Left kidney (tissue), 2 donors: ENCODE results near the gene DNAJB9. TPM values are rescaled to one million over a fixed set of nuclear protein-coding genes. Genes with fewer than 3 reads are reported as not detected.
A peak's percentile ranks its signal among the peaks of the same experiment; 100 is the strongest.

Source experiments
- DNase-seq: peaks from one replicate; pipeline ENCODE4 v3.0.0-alpha.2; 2013
- polyA plus RNA-seq: library from polyadenylated mRNA; unstranded; fragments of 120-200 nt; gene quantifications from one replicate; pipeline ENCODE4 v1.2.1, GENCODE V29; 2013; ENCODE audit not compliant: insufficient read length

DNAJB9 gene
- polyA plus RNA-seq, 1 donor = 43.0 TPM

DNA sequence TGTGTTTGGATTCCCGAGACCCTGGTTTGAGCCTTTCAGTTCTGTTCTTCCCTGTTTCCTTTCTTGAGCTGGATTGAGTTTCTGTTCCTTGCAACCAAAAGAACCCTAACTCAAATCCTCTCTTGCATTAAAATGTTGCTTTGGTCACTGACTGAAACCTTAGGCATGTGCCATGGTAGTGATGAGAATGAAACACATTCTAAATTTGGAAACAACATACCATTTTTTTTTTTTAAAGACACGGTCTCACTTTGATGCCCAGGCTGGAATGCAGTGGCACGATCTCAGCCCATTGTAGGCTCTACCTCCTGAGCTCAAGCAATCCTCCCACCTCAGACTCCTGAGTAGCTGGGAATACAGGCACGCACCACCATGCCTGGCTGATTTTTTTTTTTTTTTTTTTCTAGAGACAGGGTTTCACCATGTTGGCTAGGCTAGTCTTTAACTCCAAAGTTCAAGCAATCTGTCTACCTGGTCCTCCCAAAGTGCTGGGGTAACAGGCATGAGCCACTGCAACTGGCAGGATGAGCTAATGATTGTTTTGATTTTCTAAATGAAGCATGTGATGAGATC, 8.5 kb upstream of the DNAJB9 start:
- no peak for DNase-seq

DNA sequence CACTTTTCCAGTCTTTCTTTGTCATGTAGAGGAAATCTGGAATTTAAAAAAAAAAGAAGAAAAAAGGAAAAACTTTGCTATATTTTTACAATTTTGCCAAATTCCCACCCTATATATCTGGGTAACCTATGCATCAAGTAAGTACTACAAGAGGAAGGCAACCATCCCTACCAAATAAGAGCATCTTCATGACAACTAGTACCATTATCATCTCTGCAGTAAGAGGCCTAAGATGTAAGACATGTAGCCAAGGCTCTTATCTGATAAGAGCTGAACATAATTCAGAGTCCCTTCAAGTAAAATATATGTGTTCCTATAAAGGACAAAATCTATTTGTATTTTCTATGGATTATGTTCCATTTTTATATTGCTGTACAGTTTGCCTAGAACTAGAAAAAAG, 3.7 kb upstream of the DNAJB9 start:
- no peak for DNase-seq

DNA sequence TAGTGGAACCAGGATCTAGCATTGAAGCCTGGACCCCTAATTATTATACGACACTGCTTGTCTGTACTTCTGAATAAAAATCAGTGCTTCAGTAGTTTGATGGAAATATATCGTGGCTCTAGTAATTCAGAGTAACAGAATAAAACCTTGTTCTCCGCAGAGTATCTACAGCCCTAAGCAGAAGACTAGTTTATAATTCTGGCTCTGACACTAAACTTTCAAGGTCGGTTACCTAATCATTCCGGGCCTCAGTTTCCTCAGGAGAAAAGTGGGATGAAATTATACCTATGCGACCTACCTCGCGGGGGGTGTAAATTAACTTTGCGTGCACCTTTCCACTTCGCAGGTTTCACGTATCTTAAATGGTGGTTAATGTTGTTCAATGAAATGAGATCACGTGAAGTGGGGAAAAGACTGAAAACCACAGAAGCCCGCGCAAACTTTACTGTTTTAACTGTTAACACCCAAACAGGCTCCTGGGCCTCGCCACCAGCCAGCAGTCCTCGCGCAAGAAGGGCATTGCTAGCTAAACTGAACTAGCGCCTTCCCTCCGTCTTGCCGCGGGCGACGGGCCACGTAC, 783 bp upstream of the DNAJB9 start:
- no peak for DNase-seq

DNA sequence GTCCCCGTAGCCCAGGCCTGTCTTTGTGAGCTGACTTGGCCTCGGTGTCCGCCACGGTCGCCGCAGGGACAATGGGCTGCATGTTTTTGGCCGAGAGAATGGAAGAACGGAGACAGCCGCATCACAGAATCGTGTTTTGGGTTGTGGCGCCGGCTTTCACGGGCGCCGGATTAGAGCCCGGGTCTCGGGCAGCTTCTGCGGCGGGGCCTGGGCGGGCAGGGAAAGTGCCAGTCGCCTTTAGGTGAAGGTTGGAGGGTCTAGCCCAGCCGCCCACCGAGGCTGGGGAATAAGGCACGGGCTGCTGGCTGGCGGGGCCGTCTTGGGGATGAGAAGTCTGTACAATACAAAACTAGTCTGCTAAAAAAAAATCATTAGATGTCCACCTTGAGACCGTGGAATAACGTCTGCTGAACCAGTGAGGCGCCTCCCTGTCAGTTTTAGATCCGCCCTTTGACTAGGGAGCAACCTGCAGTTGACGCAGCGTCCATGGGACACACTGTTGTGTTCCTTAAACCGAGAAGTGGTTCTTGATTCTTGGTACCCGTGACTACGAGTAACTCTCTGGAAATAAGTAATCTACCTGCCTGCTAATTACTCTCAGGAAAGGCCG, 577 bp downstream of the DNAJB9 start:
- peak; percentile 50 for DNase-seq

DNA sequence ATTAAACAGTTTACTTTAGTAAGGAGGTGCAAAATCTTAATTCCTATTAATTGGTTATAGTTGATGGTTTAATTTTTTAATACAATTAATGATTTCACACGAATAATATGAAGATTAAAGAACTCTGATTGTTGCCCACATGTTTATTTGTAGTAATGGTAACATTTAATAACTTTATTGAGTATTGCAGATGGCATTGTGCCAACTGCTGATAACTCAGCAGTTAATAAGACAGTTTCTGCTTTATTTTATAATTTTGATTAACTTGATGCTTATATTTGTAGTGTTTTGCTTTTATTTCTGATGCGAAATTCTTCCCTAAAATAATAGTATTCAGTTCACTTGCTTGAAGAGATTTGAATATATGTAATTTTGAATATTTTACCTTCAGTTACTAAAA, 2.8 kb downstream of the DNAJB9 start:
- no peak for DNase-seq

DNA sequence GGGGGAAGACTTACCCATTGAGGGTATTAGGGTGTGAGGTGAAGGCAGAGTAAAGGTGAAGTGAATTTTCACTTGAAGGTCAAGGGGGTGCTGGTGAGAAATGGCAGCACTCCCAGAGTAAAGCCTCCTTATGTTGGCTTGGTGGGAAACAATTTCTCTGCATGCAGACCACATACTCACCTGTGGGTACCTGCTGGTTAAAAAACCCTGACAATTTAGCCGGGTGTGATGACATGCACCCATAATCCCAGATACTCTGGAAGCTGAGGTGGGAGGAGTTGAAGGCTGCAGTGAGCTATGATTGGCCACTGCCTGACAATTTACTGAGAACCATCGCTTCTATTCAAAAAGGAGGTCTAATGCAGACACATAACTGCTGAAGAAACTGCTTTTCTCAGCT, 5.5 kb downstream of the DNAJB9 start:
- no peak for DNase-seq

DNA sequence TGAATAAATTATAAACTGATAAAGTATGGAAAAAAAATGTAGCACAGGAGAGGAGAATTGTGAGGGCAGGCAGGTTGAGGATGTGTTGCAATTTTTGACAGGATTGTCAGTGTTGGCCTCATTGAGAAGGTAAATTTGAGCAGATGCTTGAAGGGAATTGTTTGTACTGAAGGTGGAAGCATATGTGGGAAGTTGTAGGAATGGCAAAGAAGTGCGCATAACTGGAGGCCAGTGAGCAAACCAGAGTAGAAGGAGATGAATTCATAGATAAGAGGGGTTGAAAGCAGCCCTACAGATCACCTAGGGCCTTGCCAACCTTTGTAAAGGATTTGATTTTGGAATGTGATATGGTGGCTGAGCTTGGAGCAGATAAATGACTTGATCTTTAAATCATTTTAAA, 6.4 kb downstream of the DNAJB9 start:
- DNase-seq = no peak

DNA sequence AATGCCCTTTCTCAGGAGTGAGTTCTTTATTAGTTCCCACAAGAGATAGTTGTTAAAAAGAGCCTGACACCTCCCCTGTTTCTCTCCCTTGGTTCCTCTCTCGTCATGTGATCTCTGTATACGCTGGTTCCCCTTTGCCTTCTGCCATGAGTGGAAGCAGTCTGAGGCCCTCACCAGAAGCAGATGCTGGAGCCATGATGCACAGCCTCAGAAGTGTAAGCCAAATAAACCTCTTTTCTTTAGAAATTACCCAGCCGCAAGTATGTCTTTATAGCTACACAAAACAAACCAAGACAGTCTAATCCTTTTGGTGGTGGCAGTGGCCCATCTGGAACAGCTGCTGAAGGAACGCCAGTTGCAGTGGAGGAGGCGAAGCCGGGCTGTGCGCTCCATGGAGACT, 9.3 kb downstream of the DNAJB9 start:
- no peak for DNase-seq

DNA sequence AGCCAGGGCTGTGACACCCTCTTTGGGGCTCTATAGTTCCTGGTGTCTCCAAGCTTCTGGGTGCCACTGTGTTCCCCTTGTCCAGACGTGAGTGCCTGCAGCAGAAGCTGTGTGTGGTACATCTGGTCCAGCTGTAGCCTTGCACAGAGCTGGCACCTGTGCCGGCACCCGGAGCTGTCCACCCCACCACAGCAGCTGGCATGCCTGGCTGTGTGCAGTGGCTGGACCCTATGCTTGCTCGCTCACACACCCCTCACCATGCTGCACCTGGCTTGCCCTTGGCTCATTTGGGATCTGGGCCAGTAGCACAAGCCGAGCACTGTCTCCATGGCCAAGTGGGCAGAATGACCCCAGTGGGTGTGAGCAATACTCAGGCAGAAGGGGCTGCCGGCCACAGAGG, 10.6 kb downstream of the DNAJB9 start:
- no peak for DNase-seq

DNA sequence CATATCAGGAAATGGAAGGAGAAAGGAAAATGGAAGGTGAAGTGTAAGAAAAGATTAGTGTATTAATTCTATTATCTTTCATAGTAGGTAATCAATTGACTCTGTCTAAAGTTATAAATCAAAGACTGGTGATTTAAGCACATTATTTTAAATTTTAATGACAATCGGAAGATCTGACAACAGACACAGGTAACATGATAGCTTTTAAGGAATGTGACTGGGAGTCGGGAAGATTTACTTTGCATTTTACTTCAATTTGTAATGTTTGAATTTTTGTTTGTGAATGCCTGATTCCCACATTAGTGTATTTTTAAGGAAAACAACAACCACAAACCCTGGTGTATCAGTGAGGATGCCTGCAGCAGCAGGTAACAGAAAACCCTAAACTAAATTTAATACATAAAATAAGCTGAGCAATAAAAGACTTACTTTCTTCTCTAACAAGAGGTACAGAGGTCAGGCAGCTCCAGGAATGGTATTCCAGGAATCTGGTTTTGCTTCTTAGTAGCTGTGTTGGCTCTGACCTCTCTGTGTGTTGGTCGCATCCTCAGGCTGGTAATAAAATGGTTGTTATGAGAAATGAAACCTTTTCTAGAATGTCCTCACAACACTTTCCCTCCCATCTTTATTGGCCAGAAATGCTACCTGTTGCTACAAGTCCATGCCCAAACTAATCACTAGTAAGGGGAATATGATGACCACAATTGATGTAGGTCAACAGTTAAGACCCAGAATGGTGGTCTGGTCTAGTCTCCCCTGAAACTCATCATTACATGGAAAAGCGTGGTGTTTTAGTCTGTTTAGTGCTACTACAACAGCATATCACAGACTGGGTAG, 12.2 kb downstream of the DNAJB9 start:
- DNase-seq = no peak

DNA sequence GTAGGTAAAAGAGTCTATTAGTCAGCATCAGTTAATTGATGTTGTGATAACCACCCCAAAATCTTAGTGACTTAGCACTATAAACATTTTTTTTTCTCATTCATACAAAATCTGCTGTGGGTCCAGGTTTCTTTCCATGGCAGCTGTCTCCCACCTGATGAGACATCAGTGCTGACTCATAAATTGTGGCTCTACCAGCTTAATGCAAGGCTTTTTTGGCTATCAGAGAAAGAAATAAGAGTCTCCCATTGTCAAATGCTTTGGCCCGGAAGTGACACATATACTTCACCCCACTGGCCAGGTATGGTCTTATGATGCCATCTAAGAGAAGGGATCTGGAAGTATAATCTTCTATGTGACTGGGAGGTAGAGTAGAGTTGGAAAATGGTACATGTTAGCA, 14.5 kb downstream of the DNAJB9 start:
- DNase-seq = no peak

DNA sequence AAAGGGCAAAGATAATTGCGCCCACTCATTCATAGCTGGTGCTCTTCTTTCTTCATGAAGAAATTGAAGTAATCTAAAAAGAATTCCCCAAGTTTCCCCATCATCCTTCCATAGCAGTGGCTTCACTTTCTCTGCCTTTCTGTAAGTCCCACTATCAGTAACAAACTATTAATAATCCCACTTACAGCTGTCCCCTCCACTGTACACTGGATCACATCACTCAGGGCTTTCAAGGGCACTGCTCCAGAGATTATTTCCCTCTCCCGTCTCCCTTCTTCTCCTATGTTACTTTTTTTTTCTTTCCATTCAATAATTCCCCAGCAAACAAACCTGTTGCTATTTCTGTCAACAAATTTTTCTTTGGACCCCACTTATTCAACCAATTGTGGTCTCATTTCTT, 16.2 kb downstream of the DNAJB9 start:
- DNase-seq = no peak

DNA sequence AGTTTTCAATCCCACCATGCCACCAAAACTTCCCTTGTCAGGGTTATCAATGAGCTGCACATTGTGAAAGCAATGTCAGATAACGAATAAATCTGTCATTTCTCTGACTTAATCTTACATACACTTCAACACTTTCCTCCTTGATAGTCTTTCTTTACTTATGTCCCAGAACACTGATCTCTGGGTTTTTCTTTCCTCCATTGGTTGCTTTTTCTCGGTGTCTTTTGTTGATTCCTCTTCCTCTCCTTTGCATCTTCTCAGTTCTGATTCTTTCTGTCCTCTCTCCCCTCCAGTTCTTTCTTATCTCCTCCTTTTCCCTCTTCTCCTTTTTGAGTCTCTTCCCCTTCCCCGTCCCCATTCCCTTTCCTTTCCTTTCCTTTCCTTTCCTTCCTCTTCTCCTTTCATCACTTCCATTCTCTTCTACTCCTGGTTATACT, 16.6 kb downstream of the DNAJB9 start:
- DNase-seq = no peak

DNA sequence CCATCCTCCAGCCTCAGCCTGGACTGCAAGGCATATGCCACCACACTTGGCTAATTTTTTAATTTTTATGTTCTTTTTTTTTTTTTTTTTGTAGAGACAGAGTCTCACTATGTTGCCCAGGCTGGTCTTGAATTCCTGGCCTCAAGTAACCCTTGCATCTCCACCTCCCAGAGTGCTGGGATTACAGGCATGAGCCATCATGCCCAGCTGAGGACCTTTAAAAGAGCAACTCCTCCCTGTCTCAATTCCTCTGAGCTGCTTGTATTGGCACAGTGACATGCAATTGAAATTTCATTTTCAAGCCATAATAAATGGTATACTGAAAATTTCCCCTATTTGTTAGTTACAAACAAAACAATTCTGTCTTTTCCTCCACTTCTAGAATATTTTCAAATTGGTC, 19.5 kb downstream of the DNAJB9 start:
- DNase-seq = no peak

DNA sequence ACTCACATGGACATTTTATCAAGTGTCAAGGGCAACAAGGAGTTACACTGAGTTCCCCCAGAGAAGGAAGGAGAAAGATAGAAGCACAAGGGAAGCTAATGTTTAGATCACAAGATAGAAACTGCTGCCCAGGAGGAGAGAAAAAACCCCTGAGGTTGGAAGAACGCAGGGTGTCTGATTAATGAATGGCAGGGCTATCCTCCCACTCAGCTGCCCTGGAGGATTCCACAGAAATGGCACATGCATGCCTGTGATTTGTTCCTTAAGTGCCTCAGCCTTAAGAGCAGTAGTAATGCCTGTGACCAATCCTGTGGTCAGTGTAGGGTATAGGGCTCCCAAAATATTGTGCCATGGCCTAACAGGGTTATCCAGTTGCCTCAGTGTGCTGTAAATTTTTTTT, 20.2 kb downstream of the DNAJB9 start:
- no peak for DNase-seq

DNA sequence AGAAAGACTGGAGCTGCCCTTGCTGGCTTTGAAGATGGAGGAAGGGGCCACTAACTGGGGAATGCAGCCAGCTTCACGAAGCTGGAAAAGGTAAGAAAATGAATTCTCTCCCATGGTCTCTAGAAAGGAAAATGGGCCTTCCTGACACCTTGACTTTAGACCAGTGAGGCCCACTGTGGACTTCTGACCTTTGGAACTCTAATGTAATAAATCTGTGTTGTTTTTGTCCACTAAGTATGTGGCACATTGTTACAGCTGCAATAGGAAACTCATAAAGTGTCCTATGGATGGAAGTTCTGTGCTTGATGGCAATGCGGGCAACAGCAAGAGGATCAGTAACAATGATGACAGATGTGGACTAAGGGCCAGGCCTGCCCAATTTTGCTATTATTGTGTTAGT, 20.9 kb downstream of the DNAJB9 start:
- DNase-seq = no peak

DNA sequence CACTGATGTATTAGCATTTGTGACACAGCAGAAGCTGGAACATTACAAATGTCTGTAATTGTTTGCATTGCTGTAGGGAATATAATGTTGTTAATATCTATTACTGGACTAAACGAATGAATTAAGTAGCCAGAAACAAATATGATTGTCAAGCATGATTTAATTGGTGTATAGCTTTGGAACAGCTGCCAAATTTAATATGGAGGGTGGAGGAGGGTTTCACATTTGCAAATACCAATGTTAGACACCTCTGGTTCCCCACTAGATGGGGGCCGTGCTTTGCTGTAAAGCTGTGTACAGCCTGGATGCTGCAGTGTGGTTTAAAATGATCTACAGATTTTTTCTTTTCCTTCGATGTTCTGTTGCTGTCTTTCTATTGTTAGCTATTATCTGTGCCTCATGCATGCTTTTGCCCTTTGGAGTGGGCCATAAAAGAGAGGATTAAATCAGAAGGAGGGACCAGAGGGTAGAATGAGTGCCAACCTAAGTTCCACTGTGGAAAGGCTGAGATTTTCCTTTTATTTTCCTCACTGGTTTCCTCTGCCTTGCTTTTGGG, 23.1 kb downstream of the DNAJB9 start:
- DNase-seq = no peak

DNA sequence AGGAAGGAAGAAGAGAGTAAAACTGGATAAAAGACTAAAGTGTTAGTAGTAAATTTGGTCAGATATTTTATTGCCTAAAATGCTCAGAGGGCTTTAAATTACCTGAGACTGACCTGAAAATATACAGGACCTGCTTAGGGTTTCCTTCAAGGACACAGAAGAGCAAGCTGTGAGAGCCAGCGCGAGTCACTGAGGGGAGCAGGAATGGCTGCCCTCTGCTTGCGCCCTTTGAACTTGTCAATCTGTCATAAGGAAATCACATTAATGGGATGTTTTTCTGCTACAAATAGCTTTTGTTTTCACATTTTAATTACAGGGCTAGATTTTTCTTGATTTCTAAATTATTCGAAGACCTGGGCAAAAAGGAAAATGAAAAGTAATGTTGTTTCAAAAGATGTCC, 26.9 kb downstream of the DNAJB9 start:
- no peak for DNase-seq

DNA sequence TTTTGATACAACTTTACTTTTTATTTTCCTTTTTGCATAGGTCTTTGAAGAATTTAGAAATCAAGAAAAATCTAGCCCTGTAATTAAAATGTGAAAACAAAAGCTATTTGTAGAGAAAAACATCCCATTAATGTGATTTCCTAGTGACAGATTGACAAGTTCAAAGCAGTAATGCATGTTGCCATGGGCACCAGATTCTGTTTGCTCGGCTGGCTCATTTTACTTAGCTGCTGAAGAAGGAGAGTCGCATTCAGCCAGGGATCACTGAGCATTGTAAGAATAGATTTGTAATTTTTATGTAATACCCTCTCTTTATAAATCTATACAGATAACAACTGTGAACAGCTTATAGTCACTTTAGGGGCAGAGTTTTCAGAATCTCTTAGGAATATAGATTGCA, 28.5 kb downstream of the DNAJB9 start:
- no peak for DNase-seq

DNA sequence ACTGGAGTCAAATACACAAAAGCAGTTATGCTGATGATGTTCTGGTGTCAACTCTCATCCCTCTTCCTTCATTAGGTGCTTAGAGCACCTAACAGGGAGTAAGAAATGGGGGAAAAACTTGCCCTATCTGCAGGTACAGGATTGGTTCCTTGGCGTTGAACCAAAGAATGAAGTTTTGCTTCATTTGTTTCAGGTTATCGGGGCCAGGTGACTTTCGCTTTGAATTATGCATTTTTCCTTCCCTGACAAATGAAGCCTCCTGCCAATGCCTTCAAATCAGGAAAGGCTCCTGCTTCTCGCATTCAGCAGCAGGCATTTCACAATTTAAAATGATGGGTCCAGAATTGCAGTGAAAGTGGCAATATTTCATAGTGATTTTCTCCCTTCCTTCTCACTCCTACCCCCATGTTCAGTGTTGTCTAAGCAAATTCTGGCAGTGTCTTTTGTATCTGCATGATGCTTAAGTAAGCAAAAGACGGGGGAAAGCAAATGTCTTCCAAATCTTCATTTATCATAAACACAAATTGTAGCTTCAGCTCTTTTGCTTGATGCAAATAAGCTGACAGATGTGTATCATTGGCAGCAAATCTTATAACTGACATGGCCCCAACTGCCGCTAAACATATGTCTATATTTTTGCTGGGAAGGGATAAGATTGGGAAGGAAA, 29.4 kb downstream of the DNAJB9 start:
- DNase-seq = no peak

DNA sequence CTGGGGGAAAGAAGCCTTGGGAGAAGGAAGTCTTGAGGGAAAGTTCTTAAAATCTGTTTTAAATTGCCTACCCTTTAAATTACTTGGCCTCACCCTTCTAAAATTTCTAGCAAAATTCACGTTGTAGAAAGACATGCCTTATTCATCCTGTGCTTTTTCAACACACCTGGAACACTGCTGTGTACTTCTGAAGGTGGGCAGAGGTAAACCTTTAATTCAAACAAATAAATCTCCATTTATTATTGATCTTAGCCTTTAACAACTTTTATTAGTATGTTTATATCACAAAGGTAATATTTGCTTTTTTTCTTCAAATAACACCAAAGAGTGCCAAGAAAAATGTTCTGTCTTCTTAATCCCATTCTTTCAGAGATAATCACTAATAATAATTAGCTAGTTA, 30.7 kb downstream of the DNAJB9 start:
- no peak for DNase-seq

DNA sequence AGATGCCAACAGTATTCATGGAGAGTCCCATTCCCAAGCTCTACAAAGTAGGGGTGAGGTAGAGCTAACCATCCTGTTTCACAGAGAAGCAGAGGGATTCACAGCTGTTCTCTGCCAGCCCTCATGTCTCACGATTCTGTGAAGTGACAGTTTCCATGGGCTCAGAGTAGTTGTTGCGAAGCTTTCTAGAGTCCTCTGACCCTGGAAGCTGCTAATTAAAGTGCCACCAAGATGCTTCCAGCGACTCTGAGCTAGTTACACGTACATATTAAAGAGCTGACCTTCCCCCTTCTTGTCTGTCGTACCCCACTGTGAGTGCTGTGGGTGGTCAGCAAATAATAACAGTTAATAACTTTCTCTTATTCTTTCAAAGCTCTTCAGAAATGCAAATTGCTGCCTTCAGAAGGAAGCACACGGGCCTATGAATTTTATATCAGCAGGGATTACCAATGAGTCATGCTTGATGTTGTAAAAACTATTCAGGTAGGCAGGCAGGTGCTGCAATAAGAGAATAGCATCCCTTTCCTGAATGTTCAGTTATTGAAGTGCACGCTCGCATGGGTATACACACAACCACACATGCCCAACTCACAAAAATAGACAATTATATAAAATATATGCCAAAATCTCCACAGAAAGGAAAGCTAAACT, 34.1 kb downstream of the DNAJB9 start:
- DNase-seq = no peak
